ENCODE results near the gene KDM4D. TPM values are rescaled to one million over a fixed set of nuclear protein-coding genes. Genes with fewer than 3 reads are reported as not detected.
"Not testable (repeated sequence)": the region's sequence is repeated elsewhere in the genome, so short reads cannot be mapped to it uniquely, and the experiment has no call there.

KDM4D gene
- total RNA-seq, 2 experiments from 2014 or later, result 2.4 to 2.8 TPM

- H3K36me3 Mint-ChIP-seq, result peaks cover 10% of the 10 kb centered on the region
- no peaks in the 10 kb centered on the region for H3K27me3 Mint-ChIP-seq
- no peak overlapping the region for H3K27ac Mint-ChIP-seq
- H3K9me3 Mint-ChIP-seq, result no peaks in the 10 kb centered on the region
- no peak for DNase-seq
- peaks cover 25% of the 10 kb centered on the region for H3K4me1 Mint-ChIP-seq
- peak overlapping the region; percentile 15 for H3K4me3 Mint-ChIP-seq
These were observed 2.1 kb downstream of the KDM4D start for GRCh38 chr11:94975599-94975998.

DNA sequence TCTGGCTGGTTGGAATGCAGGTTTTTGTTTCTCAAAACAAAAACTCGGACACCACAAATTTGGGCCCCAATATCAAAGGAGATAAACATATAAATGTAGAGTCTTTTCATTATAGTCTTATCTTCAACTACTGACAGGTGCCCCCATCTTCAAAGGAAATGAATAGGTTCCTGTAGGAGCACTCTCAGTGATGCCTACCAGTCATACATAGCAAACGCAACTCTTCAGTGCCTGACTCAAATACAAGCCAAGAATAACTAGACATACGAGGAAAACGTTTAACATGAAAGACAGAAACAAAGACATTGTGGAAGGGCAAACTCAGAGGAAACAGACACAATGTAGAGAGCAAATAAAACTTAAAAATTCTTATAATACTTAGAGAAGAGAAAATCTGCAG is 13.9 kb downstream of the KDM4D start:
- Mint-ChIP-seq H3K36me3 (no peaks in the 10 kb centered on the region), H3K9me3 (no peaks in the 10 kb centered on the region), H3K4me1 (no peaks in the 10 kb centered on the region), H3K27me3 (peaks cover 23% of the 10 kb centered on the region), H3K4me3 (no peak overlapping the region), H3K27ac (no peak overlapping the region)
- no peak for DNase-seq

DNA sequence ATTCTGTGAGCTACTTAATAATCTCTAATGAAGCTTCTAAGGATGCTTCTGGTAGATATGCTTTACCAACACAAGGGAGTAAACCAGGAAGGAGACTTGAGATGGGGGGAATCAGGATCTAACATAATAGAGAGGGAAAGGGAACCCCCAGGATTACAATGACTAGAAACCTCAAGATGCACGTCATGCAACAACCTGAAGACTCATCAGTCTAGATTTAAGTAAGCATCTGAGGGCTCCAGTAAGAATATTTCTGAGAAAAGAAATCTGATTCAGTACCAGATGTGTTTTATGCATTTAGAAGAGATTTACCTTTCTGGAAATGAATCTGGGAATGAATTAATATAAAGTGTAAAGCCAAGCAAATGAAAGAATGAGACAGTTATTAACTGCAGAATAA is 15.2 kb downstream of the KDM4D start:
- Mint-ChIP-seq H3K4me1 (no peaks in the 10 kb centered on the region), H3K27me3 (peaks cover 23% of the 10 kb centered on the region), H3K27ac (no peak overlapping the region), H3K9me3 (no peaks in the 10 kb centered on the region), H3K4me3 (no peak overlapping the region), H3K36me3 (no peaks in the 10 kb centered on the region)
- DNase-seq, result no peak

- no peak for DNase-seq
- Mint-ChIP-seq H3K4me3 (no peak overlapping the region), H3K27ac (no peak overlapping the region), H3K27me3 (peaks cover 11% of the 10 kb centered on the region), H3K9me3 (no peaks in the 10 kb centered on the region), H3K36me3 (peaks cover 2% of the 10 kb centered on the region), H3K4me1 (no peaks in the 10 kb centered on the region)
These were observed 20.0 kb downstream of the KDM4D start for GRCh38 chr11:94993400-94993943.

GRCh38 chr11:94997437-94997836 is 23.9 kb downstream of the KDM4D start:
- H3K9me3 Mint-ChIP-seq, result no peaks in the 10 kb centered on the region
- H3K36me3 Mint-ChIP-seq, result peaks cover 5% of the 10 kb centered on the region
- H3K4me3 Mint-ChIP-seq, result no peak overlapping the region
- no peaks in the 10 kb centered on the region for H3K27me3 Mint-ChIP-seq
- no peaks in the 10 kb centered on the region for H3K4me1 Mint-ChIP-seq
- DNase-seq, result no peak
- no peak overlapping the region for H3K27ac Mint-ChIP-seq

DNA sequence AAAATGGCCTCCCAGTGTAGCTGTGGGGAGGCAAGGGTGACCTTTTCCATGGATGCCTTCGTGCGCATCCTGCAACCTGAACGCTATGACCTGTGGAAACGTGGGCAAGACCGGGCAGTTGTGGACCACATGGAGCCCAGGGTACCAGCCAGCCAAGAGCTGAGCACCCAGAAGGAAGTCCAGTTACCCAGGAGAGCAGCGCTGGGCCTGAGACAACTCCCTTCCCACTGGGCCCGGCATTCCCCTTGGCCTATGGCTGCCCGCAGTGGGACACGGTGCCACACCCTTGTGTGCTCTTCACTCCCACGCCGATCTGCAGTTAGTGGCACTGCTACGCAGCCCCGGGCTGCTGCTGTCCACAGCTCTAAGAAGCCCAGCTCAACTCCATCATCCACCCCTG is 24.8 kb downstream of the KDM4D start:
- Mint-ChIP-seq H3K27ac (no peak overlapping the region), H3K27me3 (no peaks in the 10 kb centered on the region), H3K9me3 (no peaks in the 10 kb centered on the region), H3K4me1 (no peaks in the 10 kb centered on the region), H3K4me3 (no peak overlapping the region), H3K36me3 (peaks cover 5% of the 10 kb centered on the region)
- DNase-seq, result no peak

DNA sequence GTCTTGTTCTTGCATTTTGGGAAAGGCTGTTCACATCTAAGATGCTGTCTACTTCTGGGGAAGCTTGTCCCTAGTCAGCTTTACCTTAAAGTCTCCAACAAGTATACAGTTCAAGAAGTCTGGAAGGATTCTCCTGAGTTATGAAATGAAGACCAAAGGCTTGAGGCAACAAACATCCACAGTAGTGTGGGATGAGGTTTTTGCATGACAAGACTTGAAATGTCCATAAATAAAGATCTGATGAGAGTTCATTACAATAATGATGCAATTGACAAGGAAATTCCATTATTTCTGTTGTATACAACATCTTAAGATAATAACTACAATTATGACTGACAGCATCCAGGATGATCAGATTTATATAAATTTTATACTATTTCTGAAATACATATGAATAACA is 30.2 kb downstream of the KDM4D start:
- H3K4me3 Mint-ChIP-seq, result no peak overlapping the region
- no peaks in the 10 kb centered on the region for H3K4me1 Mint-ChIP-seq
- no peak for DNase-seq
- peaks cover 1% of the 10 kb centered on the region for H3K9me3 Mint-ChIP-seq
- H3K27ac Mint-ChIP-seq, result no peak overlapping the region
- peaks cover 13% of the 10 kb centered on the region for H3K27me3 Mint-ChIP-seq
- H3K36me3 Mint-ChIP-seq, result peaks cover 3% of the 10 kb centered on the region

- DNase-seq, result no peak
- no peaks in the 10 kb centered on the region for H3K4me1 Mint-ChIP-seq
- no peak overlapping the region for H3K27ac Mint-ChIP-seq
- no peaks in the 10 kb centered on the region for H3K36me3 Mint-ChIP-seq
- H3K4me3 Mint-ChIP-seq, result no peak overlapping the region
- H3K27me3 Mint-ChIP-seq, result peaks cover 18% of the 10 kb centered on the region
- H3K9me3 Mint-ChIP-seq, result peaks cover 1% of the 10 kb centered on the region
These were observed 32.1 kb downstream of the KDM4D start for GRCh38 chr11:95005642-95006041.

- no peak overlapping the region for H3K27ac Mint-ChIP-seq
- no peaks in the 10 kb centered on the region for H3K36me3 Mint-ChIP-seq
- H3K4me1 Mint-ChIP-seq, result no peaks in the 10 kb centered on the region
- no peak for DNase-seq
- no peak overlapping the region for H3K4me3 Mint-ChIP-seq
- peaks cover 1% of the 10 kb centered on the region for H3K9me3 Mint-ChIP-seq
- peaks cover 13% of the 10 kb centered on the region for H3K27me3 Mint-ChIP-seq
These were observed 37.9 kb downstream of the KDM4D start for GRCh38 chr11:95011376-95011775.

GRCh38 chr11:95014184-95014821 is 40.8 kb downstream of the KDM4D start:
- no peak overlapping the region for H3K4me3 Mint-ChIP-seq

GRCh38 chr11:95016139-95016538 is 42.6 kb downstream of the KDM4D start:
- H3K4me1 Mint-ChIP-seq, result no peaks in the 10 kb centered on the region
- H3K4me3 Mint-ChIP-seq, result no peak overlapping the region
- H3K9me3 Mint-ChIP-seq, result no peaks in the 10 kb centered on the region
- no peak for DNase-seq
- no peaks in the 10 kb centered on the region for H3K27me3 Mint-ChIP-seq
- H3K36me3 Mint-ChIP-seq, result no peaks in the 10 kb centered on the region
- no peak overlapping the region for H3K27ac Mint-ChIP-seq

More at GRCh38 chr11:95014184-95014821, 40.8 kb downstream of the KDM4D start:
- DNase-seq, result no peak
- Mint-ChIP-seq H3K4me1 (no peaks in the 10 kb centered on the region), H3K9me3 (no peaks in the 10 kb centered on the region), H3K36me3 (no peaks in the 10 kb centered on the region), H3K27me3 (peaks cover 4% of the 10 kb centered on the region), H3K27ac (no peak overlapping the region)

DNA sequence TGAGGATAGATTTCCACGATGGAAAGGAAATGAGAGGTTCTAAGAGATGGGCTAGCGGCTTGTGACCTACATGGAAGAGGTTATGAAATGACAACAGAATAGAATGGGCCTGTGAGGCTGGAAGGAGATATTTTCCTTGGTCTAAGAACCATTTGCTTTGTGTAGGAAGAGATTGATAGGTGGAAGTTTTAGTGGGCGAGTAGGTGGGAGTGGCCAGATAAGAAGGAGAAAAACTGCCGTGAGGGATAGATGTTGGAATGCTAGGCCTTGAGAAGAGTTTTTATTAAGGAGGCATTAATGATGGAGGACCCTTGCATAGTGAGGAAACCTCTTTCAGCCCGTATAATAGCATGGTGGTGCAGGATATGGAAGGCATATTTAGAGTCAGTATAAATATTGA is 48.0 kb downstream of the KDM4D start:
- not testable (repeated sequence) for H3K27ac Mint-ChIP-seq, H3K4me1 Mint-ChIP-seq, H3K9me3 Mint-ChIP-seq, H3K4me3 Mint-ChIP-seq, H3K27me3 Mint-ChIP-seq, H3K36me3 Mint-ChIP-seq, DNase-seq

DNA sequence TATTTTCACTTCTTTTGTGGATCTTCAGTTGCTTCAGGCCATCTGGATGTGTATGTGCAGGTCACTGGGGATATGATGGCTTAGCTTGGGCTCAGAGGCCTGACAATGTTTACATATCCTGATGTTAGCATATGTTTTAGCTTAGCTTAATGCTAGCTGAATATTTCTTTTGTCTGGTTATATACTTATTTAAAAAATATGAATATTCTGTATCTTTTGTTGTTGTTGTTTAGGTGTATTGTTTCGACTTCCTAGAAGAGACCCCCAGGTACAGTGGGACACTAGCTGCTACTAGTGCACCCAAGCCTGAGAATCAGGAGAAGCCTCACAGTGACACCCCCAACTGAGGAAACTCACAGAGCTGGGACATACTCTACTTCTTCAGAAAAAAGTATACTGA is 51.4 kb downstream of the KDM4D start, which contains the start of gene KDM4E:
Gene KDM4E (plus strand): TSS at position 301 of the 400 bp plus-strand sequence. CDS start 300 bp downstream, outside the sequence.
- H3K27me3 Mint-ChIP-seq, result no peaks in the 10 kb centered on the region
- H3K9me3 Mint-ChIP-seq, result no peaks in the 10 kb centered on the region
- peaks cover 2% of the 10 kb centered on the region for H3K36me3 Mint-ChIP-seq
- H3K4me1 Mint-ChIP-seq, result no peaks in the 10 kb centered on the region
- no peak within 1 kb of the TSS for H3K27ac Mint-ChIP-seq
- DNase-seq, result no peak
- H3K4me3 Mint-ChIP-seq, result no peak within 1 kb of the TSS

GRCh38 chr11:95025594-95025993 is 52.1 kb downstream of the KDM4D start:
- DNase-seq, H3K4me3 Mint-ChIP-seq, H3K4me1 Mint-ChIP-seq, H3K27ac Mint-ChIP-seq, H3K36me3 Mint-ChIP-seq, H3K27me3 Mint-ChIP-seq, H3K9me3 Mint-ChIP-seq: not testable (repeated sequence)

DNA sequence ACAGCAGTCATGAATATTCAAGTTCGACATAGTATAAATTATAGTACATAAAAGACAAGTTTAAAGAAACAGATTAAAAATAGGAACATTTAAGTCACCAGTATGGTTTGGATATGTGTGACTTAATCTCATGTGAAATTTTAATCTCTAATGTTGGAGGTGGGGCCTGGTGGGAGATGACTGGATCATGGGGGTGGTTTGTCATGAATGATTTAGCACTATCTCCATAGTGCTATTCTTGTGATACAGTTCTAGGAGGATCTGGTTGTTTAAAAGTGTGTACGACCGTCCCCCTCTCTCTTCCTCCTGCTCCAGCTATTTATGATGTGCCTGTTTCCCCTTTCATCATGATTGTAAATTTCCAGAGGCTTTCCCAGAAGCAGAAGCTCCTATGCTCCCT is 54.8 kb downstream of the KDM4D start:
- Mint-ChIP-seq H3K9me3 (no peaks in the 10 kb centered on the region), H3K27ac (no peak overlapping the region), H3K36me3 (peaks cover 2% of the 10 kb centered on the region), H3K27me3 (no peaks in the 10 kb centered on the region), H3K4me1 (no peaks in the 10 kb centered on the region), H3K4me3 (no peak overlapping the region)
- no peak for DNase-seq

DNA sequence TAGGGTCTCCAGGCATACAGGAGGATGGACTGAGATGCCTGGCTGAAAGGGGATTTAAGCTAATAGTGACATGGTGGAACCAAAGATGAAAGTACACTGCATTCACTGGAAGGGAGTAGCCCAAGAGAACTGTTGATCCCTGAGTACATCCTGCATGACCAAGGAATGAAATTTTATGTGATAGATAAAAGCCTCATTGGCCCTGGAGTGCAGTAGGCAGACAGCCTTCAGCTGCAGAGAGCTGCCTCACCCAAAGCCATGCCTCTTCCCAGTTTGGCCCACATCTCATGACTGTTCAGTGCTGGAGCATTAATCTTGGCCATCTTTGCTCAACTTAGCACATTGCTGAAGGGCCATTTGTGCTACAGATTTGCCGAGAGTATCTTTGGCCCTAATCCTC is 59.5 kb downstream of the KDM4D start:
- peaks cover 27% of the 10 kb centered on the region for H3K27me3 Mint-ChIP-seq
- no peaks in the 10 kb centered on the region for H3K4me1 Mint-ChIP-seq
- no peak overlapping the region for H3K4me3 Mint-ChIP-seq
- H3K36me3 Mint-ChIP-seq, result no peaks in the 10 kb centered on the region
- no peak for DNase-seq
- no peaks in the 10 kb centered on the region for H3K9me3 Mint-ChIP-seq
- no peak overlapping the region for H3K27ac Mint-ChIP-seq

Measured in activated naive CD8-positive, alpha-beta T cell treated with anti-CD3 and anti-CD28 coated beads for 36 hours (primary cell).